GM21825 (cell line): ENCODE data around the gene TRPC1.
"Not testable (repeated sequence)": the region's sequence is repeated elsewhere in the genome, so short reads cannot be mapped to it uniquely, and the experiment has no call there.

Experiments used
- ATAC-seq: cut with Tn5 transposase; IDR thresholded peaks from one replicate; pipeline ENCODE4 v1.9.1; 2021; ENCODE audit warnings: mild to moderate bottlenecking, moderate library complexity; ENCODE audit not compliant: unreplicated experiment

Gene TRPC1

GRCh38 chr3:142750531-142750930 is 26.7 kb downstream of the TRPC1 start:
- ATAC-seq: not testable (repeated sequence)

GRCh38 chr3:142752605-142753004 is 28.8 kb downstream of the TRPC1 start:
- ATAC-seq: not testable (repeated sequence)

GRCh38 chr3:142754494-142754893 is 30.7 kb downstream of the TRPC1 start:
- no peak for ATAC-seq

- no peak for ATAC-seq
These were observed 44.5 kb downstream of the TRPC1 start for GRCh38 chr3:142768338-142768737.

GRCh38 chr3:142777927-142778326 is 54.1 kb downstream of the TRPC1 start:
- ATAC-seq: no peak

GRCh38 chr3:142778541-142778940 is 54.7 kb downstream of the TRPC1 start:
- ATAC-seq: no peak

GRCh38 chr3:142779591-142779990 is 55.8 kb downstream of the TRPC1 start:
- ATAC-seq: no peak

GRCh38 chr3:142782616-142783015 is 58.8 kb downstream of the TRPC1 start:
- ATAC-seq: no peak

- ATAC-seq: no peak
These were observed 60.4 kb downstream of the TRPC1 start for GRCh38 chr3:142784228-142784627.

- ATAC-seq: no peak
These were observed 62.2 kb downstream of the TRPC1 start for GRCh38 chr3:142785996-142786395.

GRCh38 chr3:142787719-142788118 is 63.9 kb downstream of the TRPC1 start:
- ATAC-seq: no peak

GRCh38 chr3:142794508-142794907 is 70.7 kb downstream of the TRPC1 start:
- ATAC-seq: no peak

GRCh38 chr3:142795332-142795731 is 71.5 kb downstream of the TRPC1 start:
- no peak for ATAC-seq

- no peak for ATAC-seq
These were observed 73.0 kb downstream of the TRPC1 start for GRCh38 chr3:142796823-142797222.

GRCh38 chr3:142801746-142802145 is 77.9 kb downstream of the TRPC1 start:
- no peak for ATAC-seq

GRCh38 chr3:142802891-142803290 is 79.1 kb downstream of the TRPC1 start:
- no peak for ATAC-seq

GRCh38 chr3:142808103-142808917 is 84.5 kb downstream of the TRPC1 start:
- ATAC-seq: no peak

- ATAC-seq: no peak
These were observed 85.4 kb downstream of the TRPC1 start for GRCh38 chr3:142809259-142809658.

- ATAC-seq: no peak
These were observed 92.0 kb downstream of the TRPC1 start for GRCh38 chr3:142815803-142816202.

- ATAC-seq: no peak
These were observed 93.5 kb downstream of the TRPC1 start for GRCh38 chr3:142817356-142817755.

- ATAC-seq: no peak
These were observed 94.1 kb downstream of the TRPC1 start for GRCh38 chr3:142817897-142818296.

GRCh38 chr3:142818651-142819050 is 94.8 kb downstream of the TRPC1 start:
- ATAC-seq: no peak

GRCh38 chr3:142819179-142819578 is 95.3 kb downstream of the TRPC1 start:
- ATAC-seq: no peak
